ENCODE measurements around the gene MRPL23. TPM values are rescaled to one million over a fixed set of nuclear protein-coding genes. Genes with fewer than 3 reads are reported as not detected.
A peak's percentile ranks its signal among the peaks of the same experiment; 100 is the strongest.

Gene MRPL23
- total RNA-seq, 3 donors from 2014 or later, result 109 to 171 (median 112) TPM

- Histone ChIP-seq H3K4me1 (no peaks in the 10 kb centered on the region), H3K36me3 (no peaks in the 10 kb centered on the region), H3K27ac (peak overlapping the region in 1 of 2 donors; percentile 72), H3K27me3 (no peaks in the 10 kb centered on the region), H3K4me3 (no peak overlapping the region), H3K9me3 (no peaks in the 10 kb centered on the region)
- TF ChIP-seq CTCF (IDR thresholded peaks at IDR 0.05), result no peak
- no peak for TF ChIP-seq POLR2AphosphoS5 (IDR thresholded peaks at IDR 0.05)
- no peak for TF ChIP-seq POLR2A (IDR thresholded peaks at IDR 0.05)
- intact Hi-C loops (cut with DNase I; ENCODE audit: low total_unique reads), result no loop called here
- no peak for DNase-seq (ENCODE audit: low spot score in 2 of 2)
These were observed 18.1 kb upstream of the MRPL23 start for GRCh38 chr11:1928891-1929541.

- H3K36me3 ChIP-seq, result no peaks in the 10 kb centered on the region
- no peak for DNase-seq (ENCODE audit: low spot score in 2 of 2)
- H3K9me3 ChIP-seq, result no peaks in the 10 kb centered on the region
- intact Hi-C loops (cut with DNase I; ENCODE audit: low total_unique reads), result no loop called here
- TF ChIP-seq POLR2AphosphoS5 (IDR thresholded peaks at IDR 0.05), result no peak
- no peak for TF ChIP-seq CTCF (IDR thresholded peaks at IDR 0.05)
- no peak for TF ChIP-seq POLR2A (IDR thresholded peaks at IDR 0.05)
- H3K27ac ChIP-seq, result peak overlapping the region in 1 of 2 donors; percentile 38
- H3K4me3 ChIP-seq, result no peak overlapping the region
- no peaks in the 10 kb centered on the region for H3K4me1 ChIP-seq
- no peaks in the 10 kb centered on the region for H3K27me3 ChIP-seq
These were observed 17.3 kb upstream of the MRPL23 start for GRCh38 chr11:1929621-1930461.

GRCh38 chr11:1930462-1930830, 16.7 kb upstream of the MRPL23 start:
- no peaks in the 10 kb centered on the region for H3K9me3 ChIP-seq
- H3K4me3 ChIP-seq, result no peak overlapping the region
- H3K27me3 ChIP-seq, result no peaks in the 10 kb centered on the region
- DNase-seq (ENCODE audit: low spot score in 2 of 2), result no peak
- H3K36me3 ChIP-seq, result no peaks in the 10 kb centered on the region
- no peaks in the 10 kb centered on the region for H3K4me1 ChIP-seq
- intact Hi-C loops (cut with DNase I; ENCODE audit: low total_unique reads), result no loop called here
- peak overlapping the region in 1 of 2 donors; percentile 38 for H3K27ac ChIP-seq
- TF ChIP-seq POLR2A (IDR thresholded peaks at IDR 0.05) (no peak), POLR2AphosphoS5 (IDR thresholded peaks at IDR 0.05) (no peak)

GRCh38 chr11:1931341-1932104, 15.6 kb upstream of the MRPL23 start:
- Histone ChIP-seq H3K27me3 (no peaks in the 10 kb centered on the region), H3K36me3 (no peaks in the 10 kb centered on the region), H3K9me3 (no peaks in the 10 kb centered on the region), H3K4me3 (no peak overlapping the region), H3K27ac (peak overlapping the region in 1 of 2 donors; percentile 78), H3K4me1 (no peaks in the 10 kb centered on the region)
- TF ChIP-seq POLR2A (IDR thresholded peaks at IDR 0.05) (no peak), POLR2AphosphoS5 (IDR thresholded peaks at IDR 0.05) (peak in 1 of 3 donors; percentile 15), CTCF (IDR thresholded peaks at IDR 0.05) (no peak)
- intact Hi-C loops (cut with DNase I; ENCODE audit: low total_unique reads), result no loop called here
- no peak for DNase-seq (ENCODE audit: low spot score in 2 of 2)

GRCh38 chr11:1932105-1932480, 15.0 kb upstream of the MRPL23 start:
- intact Hi-C loops (cut with DNase I; ENCODE audit: low total_unique reads), result no loop called here
- Histone ChIP-seq H3K36me3 (no peaks in the 10 kb centered on the region), H3K27me3 (no peaks in the 10 kb centered on the region), H3K4me3 (no peak overlapping the region), H3K9me3 (no peaks in the 10 kb centered on the region), H3K27ac (peak overlapping the region in 1 of 2 donors; percentile 74), H3K4me1 (no peaks in the 10 kb centered on the region)
- no peak for TF ChIP-seq POLR2AphosphoS5 (IDR thresholded peaks at IDR 0.05)
- TF ChIP-seq CTCF (IDR thresholded peaks at IDR 0.05), result no peak
- no peak for TF ChIP-seq POLR2A (IDR thresholded peaks at IDR 0.05)
- DNase-seq (ENCODE audit: low spot score in 2 of 2), result no peak
